Liver (tissue), 9 donors: ENCODE results near the gene TWF2. TPM values are rescaled to one million over a fixed set of nuclear protein-coding genes. Genes with fewer than 3 reads are reported as not detected.

ENCODE experiments used
- DNase-seq: peaks from one replicate; pipeline ENCODE4 v3.0.0-alpha.2; 2017; ENCODE audit warnings: low spot score
- H3K27ac ChIP-seq, 2 donors: one replicate each; pipeline ENCODE4 v1.7.0; 2013; ENCODE audit warnings: inconsistent platforms in 2 of 2, low read length in 2 of 2, control low read depth in 1 of 2, low read depth in 1 of 2, mild to moderate bottlenecking in 1 of 2
- H3K27me3 ChIP-seq, 4 donors: one replicate each; pipeline versions ENCODE4 v1.6.1 to v1.7.0; 2013; ENCODE audit warnings: low read length in 3 of 4, inconsistent platforms in 1 of 4, mild to moderate bottlenecking in 1 of 4, moderate library complexity in 1 of 4; ENCODE audit not compliant: control insufficient read depth in 4 of 4, insufficient read depth in 4 of 4
- H3K36me3 ChIP-seq, 4 donors: one replicate each; pipeline versions ENCODE4 v1.6.1 to v1.7.0; 2013; ENCODE audit warnings: low read length in 3 of 4, mild to moderate bottlenecking in 3 of 4, low read depth in 1 of 4, moderate library complexity in 1 of 4; ENCODE audit not compliant: control insufficient read depth in 4 of 4, insufficient read depth in 3 of 4
- H3K4me1 ChIP-seq, 4 donors: one replicate each; pipeline versions ENCODE4 v1.6.1 to v1.7.0; 2013; ENCODE audit warnings: low read length in 3 of 4, mild to moderate bottlenecking in 3 of 4, moderate library complexity in 1 of 4; ENCODE audit not compliant: control insufficient read depth in 4 of 4, insufficient read depth in 4 of 4
- H3K4me3 ChIP-seq, 3 donors: one replicate each; pipeline versions ENCODE4 v1.6.1 to v1.7.0; 2013; ENCODE audit warnings: low read length in 3 of 3, control low read depth in 1 of 3, low read depth in 1 of 3, mild to moderate bottlenecking in 1 of 3
- H3K9ac ChIP-seq, 2 donors: one replicate each; pipeline ENCODE4 v1.7.0; 2013; ENCODE audit warnings: low read length in 2 of 2, mild to moderate bottlenecking in 2 of 2, moderate library complexity in 2 of 2, control low read depth in 1 of 2, low read depth in 1 of 2
- H3K9me3 ChIP-seq, 4 donors: one replicate each; pipeline versions ENCODE4 v1.6.1 to v1.7.0; 2013; ENCODE audit warnings: low read length in 3 of 4; ENCODE audit not compliant: control insufficient read depth in 4 of 4
- ATF3 ChIP-seq: IDR thresholded peaks from 2 replicates; pipeline ENCODE4 v1.6.1; 2016; ENCODE audit warnings: antibody characterized with exemption
- EGR1 ChIP-seq, 2 donors: IDR thresholded peaks; 2 replicates each; pipeline ENCODE4 v1.6.1; 2016 to 2018; ENCODE audit warnings: antibody characterized with exemption in 2 of 2, low read depth in 2 of 2
- FOXA1 ChIP-seq: IDR thresholded peaks from 2 replicates; pipeline ENCODE4 v1.6.1; 2016; ENCODE audit warnings: antibody characterized with exemption
- FOXA2 ChIP-seq: IDR thresholded peaks from 2 replicates; pipeline ENCODE4 v1.6.1; 2016; ENCODE audit warnings: antibody characterized with exemption
- GABPA ChIP-seq, 2 donors: IDR thresholded peaks in 1 of 2; conservative IDR thresholded peaks in 1 of 2; 2 replicates each; pipeline ENCODE4 v1.6.1; 2016; ENCODE audit warnings: antibody characterized with exemption in 2 of 2, mild to moderate bottlenecking in 1 of 2, moderate library complexity in 1 of 2
- HNF4A ChIP-seq, 2 donors: conservative IDR thresholded peaks; 2 replicates each; pipeline ENCODE4 v1.6.1; 2016; ENCODE audit warnings: antibody characterized with exemption in 2 of 2, mild to moderate bottlenecking in 2 of 2
- HNF4G ChIP-seq: IDR thresholded peaks from 2 replicates; pipeline ENCODE4 v1.6.1; 2016; ENCODE audit warnings: antibody characterized with exemption
- JUND ChIP-seq, 2 donors: IDR thresholded peaks; 2 replicates each; pipeline ENCODE4 v1.6.1; 2016; ENCODE audit warnings: antibody characterized with exemption in 2 of 2
- NR2F2 ChIP-seq: IDR thresholded peaks from 2 replicates; pipeline ENCODE4 v1.6.1; 2016; ENCODE audit warnings: antibody characterized with exemption
- RAD21 ChIP-seq, 2 donors: IDR thresholded peaks; 2 replicates each; pipeline ENCODE4 v1.6.1; 2016; ENCODE audit warnings: antibody characterized with exemption in 2 of 2, mild to moderate bottlenecking in 2 of 2
- RXRA ChIP-seq, 2 donors: IDR thresholded peaks; 2 replicates each; pipeline ENCODE4 v1.6.1; 2017 to 2018; ENCODE audit warnings: antibody characterized with exemption in 2 of 2, mild to moderate bottlenecking in 1 of 2
- SP1 ChIP-seq: IDR thresholded peaks from 2 replicates; pipeline ENCODE4 v1.6.1; 2018; ENCODE audit warnings: antibody characterized with exemption, mild to moderate bottlenecking
- TAF1 ChIP-seq: conservative IDR thresholded peaks from 2 replicates; pipeline ENCODE4 v1.6.1; 2016; ENCODE audit warnings: antibody characterized with exemption, mild to moderate bottlenecking
- YY1 ChIP-seq: IDR thresholded peaks from 2 replicates; pipeline ENCODE4 v1.6.1; 2016; ENCODE audit warnings: antibody characterized with exemption, mild to moderate bottlenecking
- WGBS: extraction: QIAGEN DNeasy Blood & Tissue Kit; methylation state at CpG from one replicate; pipeline ENCODE4 v1.1.7; 2013; 5-methylcytosine and 5-hydroxymethylcytosine counted together
- polyA plus RNA-seq, 2 donors: library from polyadenylated mRNA; stranded (reverse) in 1 of 2; unstranded in 1 of 2; fragments of 200-250 nt in 1 of 2; fragments of >200 nt in 1 of 2; fragmentation: Nextera tagmentation in 1 of 2; extraction: Ambion mirVana in 1 of 2; gene quantifications; one replicate each; pipeline versions ENCODE4 v1.2.1 to v1.2.3, GENCODE V29; 2013 to 2015
- total RNA-seq, 2 donors: library from RNA; depleted of rRNA; stranded (reverse); fragments of >200 nt; gene quantifications; one replicate each; pipeline ENCODE4 v1.2.3, GENCODE V29; 2014
- TF ChIP-seq, protein P1 (sequence below): IDR thresholded peaks from 2 replicates; pipeline ENCODE4 v1.6.1; 2016; ENCODE audit warnings: antibody characterized with exemption
- TF ChIP-seq, protein P2 (sequence below): IDR thresholded peaks from 2 replicates; pipeline ENCODE4 v1.6.1; 2016; ENCODE audit warnings: antibody characterized with exemption, mild to moderate bottlenecking
- TF ChIP-seq, protein P3 (sequence below): IDR thresholded peaks from 2 replicates; pipeline ENCODE4 v1.6.1; 2016; ENCODE audit warnings: antibody characterized with exemption
- TF ChIP-seq, protein P4 (sequence below): fragments of 150-350 bp; IDR thresholded peaks from 2 replicates; pipeline ENCODE4 v1.5.1; 2017; ENCODE audit warnings: improper control_type of control experiment, low read depth, low read length; ENCODE audit not compliant: missing input control
- donor health status: healthy.
- donor health status: healthy.
- donor health status: healthy.
- donor health status: healthy.
- donor health status: healthy.

TWF2 gene
- total and polyA plus RNA-seq, 4 donors, result 12.0 to 26.3 (median 17.6) TPM

DNA sequence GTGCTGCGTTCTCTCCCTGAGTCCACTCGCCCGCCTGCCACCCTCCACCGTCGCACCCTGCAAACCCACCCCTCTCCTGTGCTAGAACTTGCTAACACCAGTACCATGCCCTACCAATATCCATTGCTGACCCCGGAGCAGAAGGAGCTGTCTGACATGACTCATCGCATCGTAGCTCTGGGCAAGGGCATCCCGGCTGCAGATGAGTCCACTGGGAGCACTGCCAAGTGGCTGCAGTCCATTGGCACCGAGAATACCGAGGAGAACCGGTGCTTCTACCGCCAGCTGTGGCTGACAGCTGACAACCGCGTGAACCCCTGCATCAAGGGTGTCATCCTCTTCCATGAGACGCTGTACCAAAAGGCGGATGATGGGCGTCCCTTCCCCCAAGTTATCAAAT is 45.9 kb downstream of the TWF2 start:
- Histone ChIP-seq H3K4me3 (no peak overlapping the region), H3K9ac (no peak overlapping the region), H3K4me1 (peaks cover 10 to 32% (median 22%) of the 10 kb centered on the region in 4 donors), H3K36me3 (no peaks in the 10 kb centered on the region), H3K9me3 (no peaks in the 10 kb centered on the region), H3K27ac (peak overlapping the region; percentile 29 to 48), H3K27me3 (no peaks in the 10 kb centered on the region)
- DNase-seq, result no peak
- WGBS, result 52% methylated on average over 18 of the region's 18 CpGs
- no peak for TF ChIP-seq EGR1 (IDR thresholded peaks at IDR 0.05; ENCODE audit: low read depth in 2 of 2)
- peak in 1 of 2 donors; percentile 32 for TF ChIP-seq RAD21 (IDR thresholded peaks at IDR 0.05)
- no peak for TF ChIP-seq HNF4G
- peak; percentile 61 for TF ChIP-seq YY1
- no peak for TF ChIP-seq GABPA (IDR thresholded peaks at IDR 0.05 in 1 of 2, conservative IDR thresholded peaks at IDR 0.05 in 1 of 2)
- peak; percentile 73 to 84 for TF ChIP-seq HNF4A (conservative IDR thresholded peaks at IDR 0.05)
- TF ChIP-seq ATF3, result peak; percentile 83
- TF ChIP-seq RXRA (IDR thresholded peaks at IDR 0.05), result peak; percentile 77 to 93
- TF ChIP-seq, protein P1, sequence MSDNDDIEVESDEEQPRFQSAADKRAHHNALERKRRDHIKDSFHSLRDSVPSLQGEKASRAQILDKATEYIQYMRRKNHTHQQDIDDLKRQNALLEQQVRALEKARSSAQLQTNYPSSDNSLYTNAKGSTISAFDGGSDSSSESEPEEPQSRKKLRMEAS, result peak; percentile 46
- no peak for TF ChIP-seq NR2F2
- TF ChIP-seq TAF1, result no peak
- TF ChIP-seq, protein P2, sequence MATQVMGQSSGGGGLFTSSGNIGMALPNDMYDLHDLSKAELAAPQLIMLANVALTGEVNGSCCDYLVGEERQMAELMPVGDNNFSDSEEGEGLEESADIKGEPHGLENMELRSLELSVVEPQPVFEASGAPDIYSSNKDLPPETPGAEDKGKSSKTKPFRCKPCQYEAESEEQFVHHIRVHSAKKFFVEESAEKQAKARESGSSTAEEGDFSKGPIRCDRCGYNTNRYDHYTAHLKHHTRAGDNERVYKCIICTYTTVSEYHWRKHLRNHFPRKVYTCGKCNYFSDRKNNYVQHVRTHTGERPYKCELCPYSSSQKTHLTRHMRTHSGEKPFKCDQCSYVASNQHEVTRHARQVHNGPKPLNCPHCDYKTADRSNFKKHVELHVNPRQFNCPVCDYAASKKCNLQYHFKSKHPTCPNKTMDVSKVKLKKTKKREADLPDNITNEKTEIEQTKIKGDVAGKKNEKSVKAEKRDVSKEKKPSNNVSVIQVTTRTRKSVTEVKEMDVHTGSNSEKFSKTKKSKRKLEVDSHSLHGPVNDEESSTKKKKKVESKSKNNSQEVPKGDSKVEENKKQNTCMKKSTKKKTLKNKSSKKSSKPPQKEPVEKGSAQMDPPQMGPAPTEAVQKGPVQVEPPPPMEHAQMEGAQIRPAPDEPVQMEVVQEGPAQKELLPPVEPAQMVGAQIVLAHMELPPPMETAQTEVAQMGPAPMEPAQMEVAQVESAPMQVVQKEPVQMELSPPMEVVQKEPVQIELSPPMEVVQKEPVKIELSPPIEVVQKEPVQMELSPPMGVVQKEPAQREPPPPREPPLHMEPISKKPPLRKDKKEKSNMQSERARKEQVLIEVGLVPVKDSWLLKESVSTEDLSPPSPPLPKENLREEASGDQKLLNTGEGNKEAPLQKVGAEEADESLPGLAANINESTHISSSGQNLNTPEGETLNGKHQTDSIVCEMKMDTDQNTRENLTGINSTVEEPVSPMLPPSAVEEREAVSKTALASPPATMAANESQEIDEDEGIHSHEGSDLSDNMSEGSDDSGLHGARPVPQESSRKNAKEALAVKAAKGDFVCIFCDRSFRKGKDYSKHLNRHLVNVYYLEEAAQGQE, result peak; percentile 42
- TF ChIP-seq, protein P3, sequence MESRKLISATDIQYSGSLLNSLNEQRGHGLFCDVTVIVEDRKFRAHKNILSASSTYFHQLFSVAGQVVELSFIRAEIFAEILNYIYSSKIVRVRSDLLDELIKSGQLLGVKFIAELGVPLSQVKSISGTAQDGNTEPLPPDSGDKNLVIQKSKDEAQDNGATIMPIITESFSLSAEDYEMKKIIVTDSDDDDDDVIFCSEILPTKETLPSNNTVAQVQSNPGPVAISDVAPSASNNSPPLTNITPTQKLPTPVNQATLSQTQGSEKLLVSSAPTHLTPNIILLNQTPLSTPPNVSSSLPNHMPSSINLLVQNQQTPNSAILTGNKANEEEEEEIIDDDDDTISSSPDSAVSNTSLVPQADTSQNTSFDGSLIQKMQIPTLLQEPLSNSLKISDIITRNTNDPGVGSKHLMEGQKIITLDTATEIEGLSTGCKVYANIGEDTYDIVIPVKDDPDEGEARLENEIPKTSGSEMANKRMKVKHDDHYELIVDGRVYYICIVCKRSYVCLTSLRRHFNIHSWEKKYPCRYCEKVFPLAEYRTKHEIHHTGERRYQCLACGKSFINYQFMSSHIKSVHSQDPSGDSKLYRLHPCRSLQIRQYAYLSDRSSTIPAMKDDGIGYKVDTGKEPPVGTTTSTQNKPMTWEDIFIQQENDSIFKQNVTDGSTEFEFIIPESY, result no peak
- peak; percentile 30 for TF ChIP-seq FOXA2
- TF ChIP-seq, protein P4, sequence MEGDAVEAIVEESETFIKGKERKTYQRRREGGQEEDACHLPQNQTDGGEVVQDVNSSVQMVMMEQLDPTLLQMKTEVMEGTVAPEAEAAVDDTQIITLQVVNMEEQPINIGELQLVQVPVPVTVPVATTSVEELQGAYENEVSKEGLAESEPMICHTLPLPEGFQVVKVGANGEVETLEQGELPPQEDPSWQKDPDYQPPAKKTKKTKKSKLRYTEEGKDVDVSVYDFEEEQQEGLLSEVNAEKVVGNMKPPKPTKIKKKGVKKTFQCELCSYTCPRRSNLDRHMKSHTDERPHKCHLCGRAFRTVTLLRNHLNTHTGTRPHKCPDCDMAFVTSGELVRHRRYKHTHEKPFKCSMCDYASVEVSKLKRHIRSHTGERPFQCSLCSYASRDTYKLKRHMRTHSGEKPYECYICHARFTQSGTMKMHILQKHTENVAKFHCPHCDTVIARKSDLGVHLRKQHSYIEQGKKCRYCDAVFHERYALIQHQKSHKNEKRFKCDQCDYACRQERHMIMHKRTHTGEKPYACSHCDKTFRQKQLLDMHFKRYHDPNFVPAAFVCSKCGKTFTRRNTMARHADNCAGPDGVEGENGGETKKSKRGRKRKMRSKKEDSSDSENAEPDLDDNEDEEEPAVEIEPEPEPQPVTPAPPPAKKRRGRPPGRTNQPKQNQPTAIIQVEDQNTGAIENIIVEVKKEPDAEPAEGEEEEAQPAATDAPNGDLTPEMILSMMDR, result no peak
- peak; percentile 73 for TF ChIP-seq SP1
- TF ChIP-seq JUND (IDR thresholded peaks at IDR 0.05), result peak; percentile 96 to 98
- TF ChIP-seq FOXA1, result no peak
